NCI-H2196 treated with DMSO at 0.1 percent for 48 hours (cell line): ENCODE data around the gene KLHDC8B.

Source experiments
- DNase-seq: peaks from one replicate; lab custom pipeline; 2025; ENCODE audit not compliant: unreplicated experiment; lab: John Stamatoyannopoulos, UW

KLHDC8B gene

DNA sequence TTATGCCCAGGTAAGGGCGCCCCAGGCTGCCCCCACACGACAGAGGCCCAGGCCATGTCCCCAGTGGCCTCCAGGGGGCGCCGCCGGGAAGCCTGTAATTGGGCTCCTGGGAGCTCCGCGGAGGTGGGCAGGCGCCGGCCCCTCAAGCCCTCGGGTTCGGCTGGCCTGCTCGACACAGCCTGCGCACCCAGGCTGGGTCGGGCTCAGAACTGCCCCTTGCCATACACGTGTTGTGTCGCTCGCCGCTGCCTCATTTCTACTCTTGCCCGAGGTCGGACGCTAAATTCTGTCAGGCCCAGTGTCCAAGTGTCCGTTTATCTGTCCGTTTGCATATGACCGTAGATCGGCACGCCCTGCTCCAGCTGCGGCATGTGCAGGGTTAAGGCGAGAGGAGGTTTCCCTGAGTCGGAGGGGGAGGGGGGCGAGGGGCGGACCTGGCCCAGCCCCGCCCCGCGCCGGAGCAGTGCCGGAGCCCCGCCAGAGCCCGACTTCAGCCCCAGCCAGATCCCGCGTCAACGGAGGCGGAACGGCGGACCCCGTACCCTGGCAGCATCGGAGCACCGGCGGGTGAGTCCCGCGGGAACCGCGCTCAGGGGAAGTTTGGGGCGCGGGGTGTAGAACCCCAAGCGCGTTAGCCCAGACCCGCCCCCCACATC lies at the start of gene KLHDC8B:
Gene KLHDC8B (plus strand): TSS at position 480 of the 656 bp plus-strand sequence. CDS start 1,172 bp downstream, outside the sequence.
- no peak for DNase-seq

DNA sequence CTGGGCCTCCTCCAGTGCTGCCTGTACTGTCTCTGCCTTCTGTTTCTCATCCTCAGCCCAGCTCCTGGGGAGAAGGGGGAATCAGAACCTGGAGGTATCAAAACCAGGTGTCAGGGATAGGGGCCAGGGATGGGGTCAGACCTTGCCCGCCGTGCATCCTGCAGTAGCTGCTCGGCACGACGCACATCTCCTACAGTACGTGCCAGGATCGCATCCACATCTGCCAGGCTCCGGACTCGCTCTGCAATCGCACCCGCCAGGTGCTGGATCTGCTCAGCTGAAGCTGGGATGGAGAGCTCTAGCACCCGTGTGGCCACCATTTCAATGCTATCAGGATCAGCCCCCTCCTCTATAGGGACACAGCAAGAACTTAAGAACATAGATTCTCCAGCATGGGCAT lies 49.4 kb upstream of the KLHDC8B start:
- no peak for DNase-seq

DNA sequence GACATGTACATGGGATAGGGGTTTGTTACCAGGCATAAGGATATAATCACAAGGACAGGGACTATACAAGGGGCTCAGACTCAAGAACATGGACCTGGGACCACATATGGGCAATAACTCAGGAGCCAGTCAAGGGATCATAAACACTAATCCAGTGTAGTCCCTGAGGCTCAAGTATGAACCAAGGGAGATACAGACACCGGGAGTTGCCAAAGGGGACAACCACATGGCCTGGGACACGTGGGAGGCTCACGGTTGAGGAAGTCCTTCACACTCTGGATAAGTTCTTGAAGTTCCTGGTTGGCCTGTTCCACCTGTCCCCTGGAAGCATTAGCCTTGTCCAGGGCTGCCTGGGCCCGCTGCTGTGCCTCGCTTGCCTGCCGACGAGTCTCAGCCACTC lies 48.9 kb upstream of the KLHDC8B start:
- DNase-seq: no peak

DNA sequence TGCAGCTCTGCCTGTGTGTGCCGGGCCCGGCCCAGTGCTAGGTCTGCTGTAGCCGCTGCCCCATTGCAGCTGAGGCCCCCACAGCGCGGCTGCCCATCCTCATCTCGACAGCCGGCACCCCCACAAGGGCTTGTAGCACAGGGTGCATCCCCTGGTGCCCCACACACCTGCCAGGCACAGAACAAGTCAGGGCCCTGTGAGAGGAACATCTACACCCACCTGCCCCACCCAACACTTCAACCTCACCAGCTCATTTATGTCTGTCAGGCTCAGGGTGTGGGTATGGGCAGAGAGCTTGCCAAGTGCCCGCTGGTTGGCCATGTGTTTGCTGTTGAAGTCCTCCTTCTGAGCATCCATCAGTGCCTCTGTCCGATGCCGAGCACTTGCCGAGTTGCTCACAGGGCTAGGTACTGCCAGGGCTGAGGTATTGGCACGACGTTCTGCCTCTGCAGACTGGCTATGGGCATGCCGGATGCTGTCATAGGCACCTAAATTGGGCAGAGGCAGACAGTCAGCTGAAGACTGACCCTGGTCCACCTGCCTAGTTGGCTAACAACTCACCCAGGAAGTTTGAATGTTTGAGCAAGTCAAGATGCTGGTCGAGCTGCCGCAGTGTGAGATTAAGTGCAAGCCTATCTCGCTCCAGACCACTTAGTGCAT lies 48.4 kb upstream of the KLHDC8B start:
- no peak for DNase-seq

DNA sequence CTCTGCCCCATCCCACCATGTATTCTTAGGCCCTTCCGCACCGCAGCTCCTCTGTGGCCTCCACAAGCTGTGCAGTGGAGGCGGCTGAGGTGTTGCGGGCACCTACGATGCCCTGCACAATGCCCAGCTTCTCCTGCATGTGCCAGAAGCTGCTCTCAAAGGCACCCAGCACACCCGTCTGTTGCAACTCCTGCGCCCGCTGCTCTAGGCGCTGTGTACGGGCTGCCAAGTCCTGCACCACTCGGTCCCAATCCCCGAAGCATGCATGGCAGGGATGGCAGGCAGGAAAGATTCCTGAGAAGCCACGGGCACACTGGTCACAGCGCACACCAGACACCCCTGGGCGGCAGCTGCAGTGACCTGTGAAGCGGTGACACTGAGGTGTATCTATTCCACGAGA lies 47.7 kb upstream of the KLHDC8B start:
- DNase-seq: no peak

DNA sequence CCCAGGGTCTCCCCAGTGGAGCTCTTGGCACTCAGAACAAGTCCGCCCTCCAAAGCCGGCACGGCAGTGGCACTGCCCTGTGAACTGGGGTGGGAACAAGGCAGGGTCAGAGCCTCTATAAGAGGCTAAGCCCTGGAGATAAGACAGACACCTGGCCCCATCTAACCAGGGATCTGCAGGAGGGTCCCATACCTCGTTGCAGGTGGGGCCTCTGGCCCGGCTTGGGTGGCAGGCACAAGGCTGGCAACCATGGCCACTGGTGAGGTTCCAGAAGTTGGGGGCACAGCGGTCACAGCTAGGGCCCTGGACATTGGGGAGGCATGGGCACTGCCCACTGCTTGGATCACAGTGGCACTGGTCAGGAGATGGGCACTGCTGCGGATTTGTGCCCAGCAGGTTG lies 47.2 kb upstream of the KLHDC8B start:
- DNase-seq: no peak

DNA sequence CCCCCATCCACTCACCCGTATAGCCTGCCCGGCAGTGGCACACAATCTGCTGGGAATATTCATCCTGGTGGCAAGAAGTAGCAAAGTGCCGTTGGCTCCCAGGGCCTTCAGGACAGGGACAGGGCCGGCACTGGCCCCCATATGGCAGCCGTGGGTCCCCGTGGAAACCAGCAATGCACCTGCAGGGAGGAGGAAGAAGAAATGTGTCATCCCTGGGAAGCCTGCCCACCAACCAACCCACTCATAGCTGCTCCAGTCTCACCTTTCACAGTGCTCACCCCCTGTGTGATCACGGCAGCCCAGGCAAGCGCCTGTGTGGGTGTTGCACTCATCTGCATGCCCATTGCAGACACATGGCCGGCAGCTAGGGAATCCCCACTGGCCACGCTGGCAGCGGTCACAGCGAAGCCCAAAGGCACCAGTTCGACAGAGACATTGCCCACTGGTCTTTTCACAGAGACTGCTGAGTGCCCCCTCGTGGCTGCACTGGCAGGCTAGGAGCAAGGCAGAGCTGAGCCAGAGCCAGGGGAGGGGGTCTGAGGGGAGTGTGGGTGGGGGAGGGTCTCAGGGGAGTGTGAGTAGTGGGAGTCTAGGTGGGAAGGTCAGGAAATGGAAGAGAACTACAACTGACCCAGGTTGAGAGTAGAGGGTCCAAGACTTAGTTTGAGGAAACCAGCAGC lies 46.3 kb upstream of the KLHDC8B start:
- DNase-seq: no peak

DNA sequence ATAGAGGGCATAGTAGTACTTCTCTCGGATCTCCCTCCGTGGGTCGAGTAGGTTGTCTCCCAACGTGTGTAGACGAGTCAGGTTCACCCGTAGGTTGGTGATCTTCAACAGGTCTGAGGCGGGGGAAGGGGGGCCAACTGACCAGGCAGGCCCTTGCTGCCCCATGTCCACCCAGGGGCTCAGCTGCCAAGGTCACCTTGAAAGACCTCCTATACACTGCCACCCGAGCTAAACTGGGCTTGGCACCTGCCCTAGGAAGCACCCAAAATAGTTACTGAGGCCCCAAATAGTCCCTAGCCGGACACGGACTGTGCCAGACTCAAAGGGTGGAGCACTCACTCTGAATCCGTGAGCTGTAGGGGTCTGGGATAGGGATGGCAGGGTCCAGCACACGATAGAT lies 40.4 kb upstream of the KLHDC8B start:
- no peak for DNase-seq

DNA sequence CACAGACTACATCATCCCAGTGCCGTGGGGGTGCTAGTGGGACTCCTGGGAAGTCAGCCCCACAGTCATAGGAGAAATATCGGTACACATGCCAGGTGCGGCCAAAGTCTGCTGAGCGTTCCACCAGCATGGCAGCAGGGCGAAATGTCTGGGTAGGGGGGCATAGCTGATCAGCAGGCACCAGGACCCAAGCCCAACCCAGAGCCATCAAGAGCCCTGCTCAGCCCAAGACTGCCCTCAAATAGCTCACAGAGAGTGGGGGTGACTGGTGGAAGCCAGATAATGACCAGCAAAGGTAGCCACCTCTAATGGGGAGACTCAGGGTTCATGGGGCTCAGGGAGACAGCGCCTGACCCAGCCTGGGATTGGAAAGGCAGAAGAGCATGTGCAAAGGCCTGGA lies 39.8 kb upstream of the KLHDC8B start:
- no peak for DNase-seq

DNA sequence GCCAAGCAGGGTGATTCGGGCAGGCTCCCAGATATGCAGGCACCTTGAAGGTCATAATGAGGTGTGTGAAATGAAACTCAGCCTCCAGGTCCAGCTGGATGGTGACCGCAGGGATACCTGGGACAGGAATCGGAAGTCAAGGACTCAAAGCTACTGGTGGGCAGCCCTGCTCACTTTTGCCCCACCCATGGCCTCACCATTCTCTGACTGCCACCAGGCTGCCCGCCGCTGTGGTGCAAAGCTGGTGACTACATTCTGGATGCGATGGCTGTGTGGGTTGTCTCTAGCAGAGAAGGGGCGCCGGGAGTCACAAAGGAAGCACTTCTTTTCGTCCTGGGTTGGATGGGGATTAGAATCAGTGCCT lies 39.3 kb upstream of the KLHDC8B start:
- no peak for DNase-seq

DNA sequence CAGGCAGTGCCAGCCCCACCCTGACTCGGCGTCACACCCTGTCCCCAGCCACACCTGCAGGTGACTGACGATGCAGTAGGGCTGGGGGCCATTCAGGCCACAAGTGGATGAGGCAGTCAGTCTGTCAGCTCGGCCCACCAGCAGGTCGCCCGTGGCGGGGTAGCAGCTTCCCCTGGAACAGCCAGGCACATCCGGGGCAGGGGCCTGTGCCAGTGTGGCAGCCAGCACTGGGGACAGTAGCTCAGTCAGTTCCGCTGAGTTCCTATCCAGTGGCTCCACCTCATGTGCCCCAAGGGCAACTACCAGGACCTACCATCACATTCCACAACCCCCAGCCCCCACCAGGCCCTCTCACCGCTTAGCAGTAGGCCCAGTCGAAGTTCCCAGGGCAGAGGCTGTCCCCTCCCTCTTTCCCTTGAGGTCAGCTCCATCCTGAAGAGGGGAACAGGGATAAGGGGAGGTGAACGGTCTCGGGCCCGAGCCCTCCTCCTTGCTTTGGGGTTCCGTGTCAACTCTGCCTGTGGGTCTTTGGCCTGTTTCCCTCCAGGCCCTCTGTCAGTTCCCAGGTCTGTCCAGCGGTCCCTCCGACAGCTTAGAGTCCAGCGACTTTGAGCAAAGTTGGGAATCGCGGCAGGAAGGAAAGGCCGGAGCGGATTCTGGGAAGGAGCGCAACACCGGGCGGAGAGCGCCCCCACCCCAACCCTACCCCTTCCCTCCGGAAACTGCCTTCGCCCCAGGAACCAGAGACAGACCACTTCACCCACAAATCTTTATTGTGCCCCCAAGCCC lies 38.8 kb upstream of the KLHDC8B start, which contains the start of gene LAMB2:
Gene LAMB2 (minus strand): TSS at position 614 of the 789 bp plus-strand sequence. CDS start 183 bp downstream, at position 431.
- no peak for DNase-seq

DNA sequence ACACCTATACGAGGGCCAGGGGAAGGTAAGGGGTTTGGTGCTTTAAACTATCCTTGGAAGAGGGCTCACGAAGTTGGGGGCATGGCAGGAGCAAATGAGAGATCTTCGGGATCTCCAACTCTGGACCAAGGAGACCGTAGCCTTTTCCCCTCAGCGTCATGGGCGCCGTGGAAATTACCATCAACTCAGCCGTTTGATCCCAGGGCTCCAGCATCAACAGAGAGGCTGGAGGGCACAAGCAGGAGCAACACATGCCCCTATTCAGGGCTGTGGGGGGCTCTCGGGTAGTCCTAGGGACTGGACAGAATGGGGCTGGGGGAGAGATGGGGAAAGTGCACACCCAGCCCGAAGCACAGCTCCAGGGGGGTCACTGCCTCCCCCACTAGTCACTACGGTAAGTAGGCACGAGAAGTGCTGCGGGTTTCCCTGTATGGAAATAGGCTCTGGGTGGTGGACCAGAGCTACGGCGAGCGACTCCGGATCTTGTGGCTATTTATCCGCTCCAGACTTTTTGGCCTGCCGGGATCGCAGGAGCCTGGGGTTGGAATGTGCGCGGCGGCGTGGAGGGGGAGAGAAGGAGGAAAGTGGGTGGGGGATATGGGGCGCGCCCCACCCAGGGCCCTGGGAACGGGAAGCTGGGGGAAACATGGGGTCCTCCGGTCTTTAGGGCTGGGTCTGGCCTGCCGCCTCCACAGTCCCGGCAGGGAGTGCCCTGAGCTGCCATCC lies 38.0 kb upstream of the KLHDC8B start:
- DNase-seq: no peak

DNA sequence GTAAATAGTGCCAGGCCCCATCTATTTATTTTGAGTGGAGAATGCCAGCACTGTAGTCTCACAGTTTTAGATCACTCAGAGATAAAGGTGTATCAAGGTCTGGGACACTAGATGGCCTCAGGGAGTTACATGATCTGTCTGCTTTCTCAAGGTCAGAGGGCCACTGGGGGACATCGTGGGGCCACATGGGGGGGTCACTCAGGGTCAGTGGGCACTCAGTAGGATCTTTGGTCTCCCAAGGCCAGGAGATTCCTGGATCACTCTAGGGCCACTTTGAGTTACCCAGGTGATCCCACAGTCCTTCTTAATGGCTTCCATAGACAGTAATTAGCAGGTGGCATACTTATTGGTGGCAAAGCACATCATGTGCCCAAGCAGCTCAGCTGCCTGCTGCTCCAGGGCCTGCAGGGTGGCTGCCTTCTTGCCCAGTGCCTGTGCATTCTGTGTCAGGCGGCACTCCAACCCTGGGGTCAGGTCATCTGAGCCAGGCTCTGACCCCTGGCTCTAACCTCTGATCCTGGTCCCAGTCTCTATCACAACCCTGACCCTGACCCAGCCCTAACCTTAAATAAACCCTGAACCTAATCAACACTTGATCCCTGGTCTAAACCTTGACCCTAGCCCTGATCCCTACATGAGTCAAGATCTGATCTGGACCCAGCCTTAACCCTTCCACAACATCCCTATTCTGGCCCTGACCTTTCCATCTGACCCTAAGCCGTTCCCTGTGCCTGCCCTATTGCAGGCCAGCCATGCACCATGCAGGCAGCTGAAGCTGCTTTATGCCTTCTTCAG lies 36.7 kb upstream of the KLHDC8B start:
- DNase-seq: no peak

DNA sequence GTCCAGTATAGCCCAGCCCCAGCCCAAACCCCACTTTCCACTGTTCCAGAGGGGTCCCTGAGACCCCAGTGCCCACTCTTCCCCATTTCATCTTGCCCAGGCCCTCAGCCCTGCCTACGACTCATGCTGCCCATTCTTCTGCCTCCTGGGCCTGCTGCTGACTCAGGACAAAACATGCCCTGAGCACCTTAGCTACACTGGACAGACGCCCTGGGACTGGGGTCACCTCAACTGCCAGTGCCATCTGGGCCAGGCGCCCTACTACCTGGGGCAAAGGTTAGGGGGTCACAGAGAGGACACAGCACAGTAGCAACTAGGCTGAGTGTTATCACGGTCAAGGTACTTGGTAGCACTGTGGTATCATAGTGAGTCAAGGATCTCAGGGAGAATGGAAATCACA lies 35.9 kb upstream of the KLHDC8B start:
- no peak for DNase-seq

DNA sequence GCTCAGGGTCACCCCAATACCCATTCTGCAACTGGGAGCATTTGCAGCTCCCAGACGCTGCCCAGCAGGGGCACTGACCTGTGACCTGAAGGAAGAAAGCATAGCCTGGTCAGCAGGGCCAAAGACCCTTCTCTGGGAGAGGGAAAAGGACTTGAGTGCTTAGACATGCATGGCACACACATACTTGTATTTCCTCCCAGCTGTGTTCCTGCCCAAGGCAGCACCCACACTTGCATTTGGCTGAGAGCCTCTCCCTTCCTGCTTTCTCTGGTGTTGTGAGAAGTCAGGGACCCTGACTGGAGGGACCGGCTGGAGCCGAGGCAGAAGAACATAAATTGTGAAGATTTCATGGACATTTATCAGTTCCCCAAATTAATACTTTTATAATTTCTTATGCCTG lies 31.3 kb upstream of the KLHDC8B start:
- no peak for DNase-seq

DNA sequence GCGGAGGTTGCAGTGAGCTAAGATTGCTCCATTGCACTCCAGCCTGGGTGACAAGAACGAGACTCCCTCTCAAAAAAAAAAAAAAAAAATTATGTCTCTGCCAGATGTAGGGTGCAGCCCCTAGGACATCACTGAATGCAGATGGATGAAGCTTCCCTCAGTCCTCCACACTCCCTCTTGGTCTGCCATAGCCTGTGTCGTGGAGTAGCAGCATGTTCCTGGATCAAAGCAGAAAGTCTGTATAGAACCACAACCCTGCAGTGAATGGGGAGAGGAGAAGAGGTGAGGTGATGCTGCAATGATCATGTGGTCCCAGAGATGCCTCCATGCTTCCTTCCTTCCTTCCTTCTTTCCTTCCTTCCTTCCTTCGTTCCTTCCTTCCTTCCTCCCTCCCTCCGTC lies 23.2 kb upstream of the KLHDC8B start:
- no peak for DNase-seq

DNA sequence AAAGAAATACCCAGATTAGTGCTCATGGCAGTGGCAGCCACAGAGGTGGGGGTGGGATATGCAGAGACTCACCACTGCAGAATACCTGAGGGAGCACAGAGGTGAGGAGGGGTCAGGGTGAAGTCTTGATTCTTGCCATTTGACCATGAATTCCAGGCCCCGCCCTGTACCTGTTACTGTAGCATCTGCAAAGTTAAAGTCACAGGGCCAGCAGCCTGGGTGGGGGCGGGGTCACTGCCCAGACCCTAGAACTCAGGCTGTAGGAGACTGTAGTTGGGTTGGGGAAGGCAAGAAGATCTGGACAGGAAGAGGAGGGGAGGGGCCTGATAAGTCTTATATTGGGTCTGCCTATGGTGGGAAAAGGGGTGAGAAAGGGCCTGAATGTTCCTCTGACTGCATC lies 19.8 kb upstream of the KLHDC8B start:
- no peak for DNase-seq

DNA sequence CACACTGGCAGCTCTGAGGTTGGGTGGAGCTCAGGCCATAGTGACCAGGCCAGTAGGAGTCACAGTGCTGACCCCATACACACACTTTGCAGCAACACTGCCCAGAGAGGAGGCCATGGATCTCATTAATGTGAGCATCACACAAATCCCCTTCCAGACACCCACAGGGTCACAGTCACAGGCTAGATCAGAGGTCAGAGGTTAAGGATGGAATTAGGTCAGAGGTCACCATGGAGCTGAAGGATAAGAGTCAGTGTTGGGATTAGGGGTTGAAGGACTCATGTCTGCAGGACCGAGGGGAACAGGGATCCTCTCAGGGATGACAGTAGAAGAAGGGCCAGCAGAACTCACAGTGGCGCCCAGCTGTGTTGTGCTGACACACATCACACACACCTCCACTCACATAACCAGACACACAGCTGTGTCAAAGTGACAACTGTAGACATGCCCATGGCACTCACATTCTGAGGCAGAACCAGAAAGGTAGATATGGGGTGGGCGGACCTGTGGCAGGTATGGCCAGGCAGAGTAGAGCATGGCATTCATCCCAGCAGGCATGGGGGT lies 18.0 kb upstream of the KLHDC8B start:
- no peak for DNase-seq

DNA sequence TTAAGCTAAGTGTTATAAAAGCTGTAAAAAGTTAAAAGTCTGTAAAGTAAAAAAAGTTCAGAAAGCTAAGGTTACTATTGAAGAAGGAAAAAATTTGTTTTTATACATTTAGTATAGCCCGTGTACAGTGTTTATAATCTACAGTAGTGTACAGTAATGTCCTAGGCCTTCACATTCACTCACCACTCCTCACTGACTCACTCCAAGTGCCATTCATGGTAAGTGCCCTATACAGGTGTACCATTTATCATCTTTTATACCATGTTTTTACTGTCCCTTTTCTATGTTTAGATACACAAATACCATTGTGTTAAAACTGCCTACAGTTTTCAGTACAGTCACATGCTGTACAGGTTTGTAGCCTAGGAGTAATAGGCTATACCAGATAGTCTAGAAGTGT lies 14.1 kb upstream of the KLHDC8B start:
- DNase-seq: no peak
